Liver (tissue), 3 donors: ENCODE results near the gene USP16.

Experiments
- EGR1 ChIP-seq, 2 donors: IDR thresholded peaks; 2 replicates each; pipeline ENCODE4 v1.6.1; 2016 to 2018; ENCODE audit warnings: antibody characterized with exemption in 2 of 2, low read depth in 2 of 2
- GABPA ChIP-seq, 2 donors: IDR thresholded peaks in 1 of 2; conservative IDR thresholded peaks in 1 of 2; 2 replicates each; pipeline ENCODE4 v1.6.1; 2016; ENCODE audit warnings: antibody characterized with exemption in 2 of 2, mild to moderate bottlenecking in 1 of 2, moderate library complexity in 1 of 2
- HNF4A ChIP-seq, 2 donors: conservative IDR thresholded peaks; 2 replicates each; pipeline ENCODE4 v1.6.1; 2016; ENCODE audit warnings: antibody characterized with exemption in 2 of 2, mild to moderate bottlenecking in 2 of 2
- JUND ChIP-seq, 2 donors: IDR thresholded peaks; 2 replicates each; pipeline ENCODE4 v1.6.1; 2016; ENCODE audit warnings: antibody characterized with exemption in 2 of 2
- MAX ChIP-seq: IDR thresholded peaks from 2 replicates; pipeline ENCODE4 v1.6.1; 2016; ENCODE audit warnings: antibody characterized with exemption
- NR2F2 ChIP-seq: IDR thresholded peaks from 2 replicates; pipeline ENCODE4 v1.6.1; 2016; ENCODE audit warnings: antibody characterized with exemption
- RAD21 ChIP-seq, 2 donors: IDR thresholded peaks; 2 replicates each; pipeline ENCODE4 v1.6.1; 2016; ENCODE audit warnings: antibody characterized with exemption in 2 of 2, mild to moderate bottlenecking in 2 of 2
- TAF1 ChIP-seq: conservative IDR thresholded peaks from 2 replicates; pipeline ENCODE4 v1.6.1; 2016; ENCODE audit warnings: antibody characterized with exemption, mild to moderate bottlenecking
- YY1 ChIP-seq: IDR thresholded peaks from 2 replicates; pipeline ENCODE4 v1.6.1; 2016; ENCODE audit warnings: antibody characterized with exemption, mild to moderate bottlenecking
- TF ChIP-seq, protein P1 (sequence below): fragments of 150-350 bp; IDR thresholded peaks from 2 replicates; pipeline ENCODE4 v1.5.1; 2017; ENCODE audit warnings: improper control_type of control experiment, low read depth, low read length; ENCODE audit not compliant: missing input control
- TF ChIP-seq, protein P2 (sequence below): IDR thresholded peaks from 2 replicates; pipeline ENCODE4 v1.6.1; 2016; ENCODE audit warnings: antibody characterized with exemption, mild to moderate bottlenecking
- donor health status: healthy.
- donor health status: healthy.

GRCh38 chr21:29033871-29034270, 9.4 kb downstream of the USP16 start:
- TF ChIP-seq EGR1 (IDR thresholded peaks at IDR 0.05; ENCODE audit: low read depth in 2 of 2), result no peak
- TF ChIP-seq JUND (IDR thresholded peaks at IDR 0.05), result no peak
- TF ChIP-seq NR2F2, result no peak
- TF ChIP-seq, protein P1, sequence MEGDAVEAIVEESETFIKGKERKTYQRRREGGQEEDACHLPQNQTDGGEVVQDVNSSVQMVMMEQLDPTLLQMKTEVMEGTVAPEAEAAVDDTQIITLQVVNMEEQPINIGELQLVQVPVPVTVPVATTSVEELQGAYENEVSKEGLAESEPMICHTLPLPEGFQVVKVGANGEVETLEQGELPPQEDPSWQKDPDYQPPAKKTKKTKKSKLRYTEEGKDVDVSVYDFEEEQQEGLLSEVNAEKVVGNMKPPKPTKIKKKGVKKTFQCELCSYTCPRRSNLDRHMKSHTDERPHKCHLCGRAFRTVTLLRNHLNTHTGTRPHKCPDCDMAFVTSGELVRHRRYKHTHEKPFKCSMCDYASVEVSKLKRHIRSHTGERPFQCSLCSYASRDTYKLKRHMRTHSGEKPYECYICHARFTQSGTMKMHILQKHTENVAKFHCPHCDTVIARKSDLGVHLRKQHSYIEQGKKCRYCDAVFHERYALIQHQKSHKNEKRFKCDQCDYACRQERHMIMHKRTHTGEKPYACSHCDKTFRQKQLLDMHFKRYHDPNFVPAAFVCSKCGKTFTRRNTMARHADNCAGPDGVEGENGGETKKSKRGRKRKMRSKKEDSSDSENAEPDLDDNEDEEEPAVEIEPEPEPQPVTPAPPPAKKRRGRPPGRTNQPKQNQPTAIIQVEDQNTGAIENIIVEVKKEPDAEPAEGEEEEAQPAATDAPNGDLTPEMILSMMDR, result no peak
- no peak for TF ChIP-seq YY1
- no peak for TF ChIP-seq MAX
- TF ChIP-seq RAD21 (IDR thresholded peaks at IDR 0.05), result no peak
- TF ChIP-seq GABPA (IDR thresholded peaks at IDR 0.05 in 1 of 2, conservative IDR thresholded peaks at IDR 0.05 in 1 of 2), result no peak
- TF ChIP-seq TAF1, result no peak
- TF ChIP-seq HNF4A (conservative IDR thresholded peaks at IDR 0.05), result no peak
- TF ChIP-seq, protein P2, sequence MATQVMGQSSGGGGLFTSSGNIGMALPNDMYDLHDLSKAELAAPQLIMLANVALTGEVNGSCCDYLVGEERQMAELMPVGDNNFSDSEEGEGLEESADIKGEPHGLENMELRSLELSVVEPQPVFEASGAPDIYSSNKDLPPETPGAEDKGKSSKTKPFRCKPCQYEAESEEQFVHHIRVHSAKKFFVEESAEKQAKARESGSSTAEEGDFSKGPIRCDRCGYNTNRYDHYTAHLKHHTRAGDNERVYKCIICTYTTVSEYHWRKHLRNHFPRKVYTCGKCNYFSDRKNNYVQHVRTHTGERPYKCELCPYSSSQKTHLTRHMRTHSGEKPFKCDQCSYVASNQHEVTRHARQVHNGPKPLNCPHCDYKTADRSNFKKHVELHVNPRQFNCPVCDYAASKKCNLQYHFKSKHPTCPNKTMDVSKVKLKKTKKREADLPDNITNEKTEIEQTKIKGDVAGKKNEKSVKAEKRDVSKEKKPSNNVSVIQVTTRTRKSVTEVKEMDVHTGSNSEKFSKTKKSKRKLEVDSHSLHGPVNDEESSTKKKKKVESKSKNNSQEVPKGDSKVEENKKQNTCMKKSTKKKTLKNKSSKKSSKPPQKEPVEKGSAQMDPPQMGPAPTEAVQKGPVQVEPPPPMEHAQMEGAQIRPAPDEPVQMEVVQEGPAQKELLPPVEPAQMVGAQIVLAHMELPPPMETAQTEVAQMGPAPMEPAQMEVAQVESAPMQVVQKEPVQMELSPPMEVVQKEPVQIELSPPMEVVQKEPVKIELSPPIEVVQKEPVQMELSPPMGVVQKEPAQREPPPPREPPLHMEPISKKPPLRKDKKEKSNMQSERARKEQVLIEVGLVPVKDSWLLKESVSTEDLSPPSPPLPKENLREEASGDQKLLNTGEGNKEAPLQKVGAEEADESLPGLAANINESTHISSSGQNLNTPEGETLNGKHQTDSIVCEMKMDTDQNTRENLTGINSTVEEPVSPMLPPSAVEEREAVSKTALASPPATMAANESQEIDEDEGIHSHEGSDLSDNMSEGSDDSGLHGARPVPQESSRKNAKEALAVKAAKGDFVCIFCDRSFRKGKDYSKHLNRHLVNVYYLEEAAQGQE, result no peak
